Measurements from ENCODE around the gene PLA2G4E.

PLA2G4E gene

GRCh38 chr15:41987246-41987924, 33.5 kb downstream of the PLA2G4E start:
- Histone ChIP-seq H3K4me3 (ENCODE audit: low read depth in 1 of 5, low read length in 5 of 5) (no peak overlapping the region), H3K9ac (ENCODE audit: low read length in 5 of 5) (no peak overlapping the region), H3K36me3 (ENCODE audit: control insufficient read depth in 5 of 5, insufficient read depth in 5 of 5, low read length in 5 of 5) (no peaks in the 10 kb centered on the region), H3K27me3 (ENCODE audit: control insufficient read depth in 5 of 5, insufficient read depth in 4 of 5, low read length in 5 of 5) (peaks cover 0 to 3% (median 0%) of the 10 kb centered on the region in 5 donors), H3K9me3 (ENCODE audit: control insufficient read depth in 5 of 5, low read length in 5 of 5) (no peaks in the 10 kb centered on the region), H3K4me1 (ENCODE audit: control insufficient read depth in 5 of 5, insufficient read depth in 5 of 5, low read length in 5 of 5) (peaks cover 0 to 8% (median 3%) of the 10 kb centered on the region in 5 donors), H3K27ac (ENCODE audit: low read depth, low read length) (no peak overlapping the region)

- Histone ChIP-seq H3K27ac (ENCODE audit: low read depth, low read length) (no peak overlapping the region), H3K27me3 (ENCODE audit: control insufficient read depth in 5 of 5, insufficient read depth in 4 of 5, low read length in 5 of 5) (peaks cover 0 to 3% (median 0%) of the 10 kb centered on the region in 5 donors), H3K9me3 (ENCODE audit: control insufficient read depth in 5 of 5, low read length in 5 of 5) (no peaks in the 10 kb centered on the region), H3K4me3 (ENCODE audit: low read depth in 1 of 5, low read length in 5 of 5) (no peak overlapping the region), H3K9ac (ENCODE audit: low read length in 5 of 5) (no peak overlapping the region), H3K36me3 (ENCODE audit: control insufficient read depth in 5 of 5, insufficient read depth in 5 of 5, low read length in 5 of 5) (no peaks in the 10 kb centered on the region), H3K4me1 (ENCODE audit: control insufficient read depth in 5 of 5, insufficient read depth in 5 of 5, low read length in 5 of 5) (peaks cover 1 to 11% (median 9%) of the 10 kb centered on the region in 5 donors)
These were observed 35.3 kb downstream of the PLA2G4E start for GRCh38 chr15:41985236-41986160.

GRCh38 chr15:41984622-41985021, 36.2 kb downstream of the PLA2G4E start:
- H3K9ac ChIP-seq (ENCODE audit: low read length in 5 of 5), result no peak overlapping the region
- H3K9me3 ChIP-seq (ENCODE audit: control insufficient read depth in 5 of 5, low read length in 5 of 5), result no peaks in the 10 kb centered on the region
- no peaks in the 10 kb centered on the region for H3K36me3 ChIP-seq (ENCODE audit: control insufficient read depth in 5 of 5, insufficient read depth in 5 of 5, low read length in 5 of 5)

DNA sequence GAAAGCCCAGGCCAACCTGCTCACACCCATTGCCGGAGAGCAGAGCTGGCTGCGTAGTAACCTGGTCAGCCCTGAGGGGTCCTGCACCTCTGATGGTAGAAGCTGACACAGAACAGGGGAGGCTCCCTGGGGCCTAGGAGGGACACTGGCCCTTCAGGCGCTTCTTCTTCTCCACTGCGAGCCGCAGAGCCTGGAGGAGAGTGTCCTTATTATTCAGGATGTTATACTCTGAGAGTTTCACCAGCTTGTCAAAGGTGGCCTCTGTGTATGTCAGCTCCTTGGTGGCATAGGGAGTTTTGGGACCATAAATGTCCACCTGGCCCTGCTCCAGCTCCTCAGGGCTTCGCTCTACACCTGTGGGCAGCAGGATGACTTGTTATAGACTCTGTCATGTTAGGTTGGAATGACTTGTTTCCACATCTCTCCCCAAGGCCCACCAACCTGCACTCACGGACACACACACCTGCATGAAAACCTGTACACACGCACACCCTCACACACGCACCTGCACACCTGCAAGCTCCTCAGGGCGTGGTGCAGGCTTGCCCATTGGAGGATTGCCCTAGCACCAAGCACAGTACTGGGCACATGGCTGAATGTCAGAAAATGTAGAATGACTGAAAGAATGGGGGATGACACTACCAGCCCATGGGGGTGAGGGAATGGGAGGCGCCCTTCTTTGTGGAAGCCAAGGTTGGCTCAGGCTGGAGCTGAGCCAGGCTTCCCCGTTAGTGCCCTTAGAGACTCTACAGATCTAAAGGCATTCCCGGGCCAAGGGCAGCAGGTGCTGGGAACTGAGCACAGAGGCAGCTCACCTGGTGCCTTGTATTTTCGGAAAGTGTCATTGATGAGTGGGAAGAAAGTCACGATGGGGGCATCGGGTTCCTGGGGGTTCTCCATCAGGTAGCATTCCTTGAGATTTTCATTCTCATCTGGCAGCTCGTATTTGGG, 36.9 kb downstream of the PLA2G4E start:
- H3K27ac ChIP-seq (ENCODE audit: low read depth, low read length), result no peak overlapping the region
- no peaks in the 10 kb centered on the region for H3K36me3 ChIP-seq (ENCODE audit: control insufficient read depth in 5 of 5, insufficient read depth in 5 of 5, low read length in 5 of 5)
- H3K9ac ChIP-seq (ENCODE audit: low read length in 5 of 5), result peak overlapping the region in 1 of 5 donors; percentile 41
- H3K4me3 ChIP-seq (ENCODE audit: low read depth in 1 of 5, low read length in 5 of 5), result no peak overlapping the region
- H3K4me1 ChIP-seq (ENCODE audit: control insufficient read depth in 5 of 5, insufficient read depth in 5 of 5, low read length in 5 of 5), result peaks cover 1 to 17% (median 13%) of the 10 kb centered on the region in 5 donors
- no peaks in the 10 kb centered on the region for H3K27me3 ChIP-seq (ENCODE audit: control insufficient read depth in 5 of 5, insufficient read depth in 4 of 5, low read length in 5 of 5)
- no peaks in the 10 kb centered on the region for H3K9me3 ChIP-seq (ENCODE audit: control insufficient read depth in 5 of 5, low read length in 5 of 5)

More at GRCh38 chr15:41984622-41985021, 36.2 kb downstream of the PLA2G4E start:
- Histone ChIP-seq H3K4me1 (ENCODE audit: control insufficient read depth in 5 of 5, insufficient read depth in 5 of 5, low read length in 5 of 5) (peaks cover 1 to 17% (median 13%) of the 10 kb centered on the region in 5 donors), H3K27me3 (ENCODE audit: control insufficient read depth in 5 of 5, insufficient read depth in 4 of 5, low read length in 5 of 5) (peaks cover 0 to under 1% (median 0%) of the 10 kb centered on the region in 5 donors), H3K27ac (ENCODE audit: low read depth, low read length) (no peak overlapping the region), H3K4me3 (ENCODE audit: low read depth in 1 of 5, low read length in 5 of 5) (no peak overlapping the region)

DNA sequence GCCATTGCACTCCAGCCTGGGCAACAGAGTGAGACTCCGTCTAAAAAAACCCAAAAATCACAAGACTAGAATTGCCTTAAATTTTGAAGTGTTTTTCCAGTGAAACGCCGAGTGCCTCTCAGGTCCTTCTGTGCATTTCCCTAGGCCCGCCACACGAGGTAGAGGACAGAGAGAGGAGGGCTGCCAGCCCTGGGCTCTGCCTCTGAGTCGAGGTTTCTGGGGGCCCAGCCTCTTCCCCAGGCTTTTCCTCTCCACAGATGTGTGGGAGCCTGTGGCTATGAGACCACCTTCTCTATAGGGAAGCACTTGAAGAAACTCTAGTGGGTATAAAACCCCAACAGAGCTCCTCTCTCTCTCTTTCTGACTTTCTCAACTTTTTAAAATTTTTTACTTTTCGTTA, 37.6 kb downstream of the PLA2G4E start:
- Histone ChIP-seq H3K27ac (ENCODE audit: low read depth, low read length) (no peak overlapping the region), H3K4me3 (ENCODE audit: low read depth in 1 of 5, low read length in 5 of 5) (no peak overlapping the region), H3K9ac (ENCODE audit: low read length in 5 of 5) (no peak overlapping the region), H3K9me3 (ENCODE audit: control insufficient read depth in 5 of 5, low read length in 5 of 5) (no peaks in the 10 kb centered on the region), H3K27me3 (ENCODE audit: control insufficient read depth in 5 of 5, insufficient read depth in 4 of 5, low read length in 5 of 5) (no peaks in the 10 kb centered on the region), H3K36me3 (ENCODE audit: control insufficient read depth in 5 of 5, insufficient read depth in 5 of 5, low read length in 5 of 5) (no peaks in the 10 kb centered on the region), H3K4me1 (ENCODE audit: control insufficient read depth in 5 of 5, insufficient read depth in 5 of 5, low read length in 5 of 5) (peaks cover 1 to 17% (median 13%) of the 10 kb centered on the region in 5 donors)

DNA sequence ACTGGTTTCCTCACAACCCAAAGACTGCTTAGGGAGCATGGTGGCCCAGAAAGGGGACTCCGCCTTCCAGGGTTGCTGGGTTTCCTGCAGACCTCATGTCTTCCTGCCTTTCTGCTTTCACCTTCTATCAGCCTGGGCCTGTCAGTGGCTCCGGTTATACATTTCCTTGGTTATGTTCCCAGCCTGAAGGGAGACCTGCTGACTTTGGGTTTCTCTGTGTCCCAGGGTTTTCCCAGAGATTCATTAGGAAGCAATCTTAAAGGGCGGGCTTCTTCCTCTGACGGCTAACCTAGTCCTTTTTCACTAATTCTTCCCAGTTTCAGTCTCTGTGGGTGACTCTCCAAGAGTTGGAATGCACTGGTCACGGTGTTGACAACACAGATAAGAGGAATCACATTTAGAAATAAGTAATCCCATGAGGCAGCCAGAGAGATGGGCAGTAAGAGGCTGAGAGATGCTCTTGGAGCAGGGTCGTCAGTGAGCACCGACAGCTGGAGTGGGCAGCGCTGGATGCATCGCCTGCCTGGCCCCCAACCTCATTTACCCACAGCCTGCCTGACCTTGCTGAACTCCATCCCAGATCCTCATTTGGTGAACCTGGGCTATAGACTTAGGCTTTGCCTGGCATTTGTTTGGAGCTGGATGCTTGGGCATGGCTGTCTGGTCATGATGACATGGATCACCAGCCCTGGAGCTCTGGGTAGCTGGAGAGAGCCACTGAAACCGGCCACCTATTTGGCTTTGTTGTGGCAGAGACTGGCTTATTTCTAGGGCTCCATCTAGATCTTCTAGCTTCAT, 38.5 kb downstream of the PLA2G4E start:
- Histone ChIP-seq H3K27me3 (ENCODE audit: control insufficient read depth in 5 of 5, insufficient read depth in 4 of 5, low read length in 5 of 5) (no peaks in the 10 kb centered on the region), H3K27ac (ENCODE audit: low read depth, low read length) (no peak overlapping the region), H3K4me1 (ENCODE audit: control insufficient read depth in 5 of 5, insufficient read depth in 5 of 5, low read length in 5 of 5) (peaks cover 1 to 17% (median 13%) of the 10 kb centered on the region in 5 donors), H3K36me3 (ENCODE audit: control insufficient read depth in 5 of 5, insufficient read depth in 5 of 5, low read length in 5 of 5) (no peaks in the 10 kb centered on the region), H3K9me3 (ENCODE audit: control insufficient read depth in 5 of 5, low read length in 5 of 5) (no peaks in the 10 kb centered on the region), H3K4me3 (ENCODE audit: low read depth in 1 of 5, low read length in 5 of 5) (no peak overlapping the region), H3K9ac (ENCODE audit: low read length in 5 of 5) (no peak overlapping the region)

GRCh38 chr15:41981371-41982132, 39.3 kb downstream of the PLA2G4E start:
- H3K36me3 ChIP-seq (ENCODE audit: control insufficient read depth in 5 of 5, insufficient read depth in 5 of 5, low read length in 5 of 5), result no peaks in the 10 kb centered on the region
- H3K4me1 ChIP-seq (ENCODE audit: control insufficient read depth in 5 of 5, insufficient read depth in 5 of 5, low read length in 5 of 5), result peaks cover 1 to 17% (median 13%) of the 10 kb centered on the region in 5 donors
- H3K9me3 ChIP-seq (ENCODE audit: control insufficient read depth in 5 of 5, low read length in 5 of 5), result no peaks in the 10 kb centered on the region
- no peak overlapping the region for H3K9ac ChIP-seq (ENCODE audit: low read length in 5 of 5)
- no peak overlapping the region for H3K27ac ChIP-seq (ENCODE audit: low read depth, low read length)
- H3K4me3 ChIP-seq (ENCODE audit: low read depth in 1 of 5, low read length in 5 of 5), result no peak overlapping the region
- no peaks in the 10 kb centered on the region for H3K27me3 ChIP-seq (ENCODE audit: control insufficient read depth in 5 of 5, insufficient read depth in 4 of 5, low read length in 5 of 5)

- Histone ChIP-seq H3K27ac (ENCODE audit: low read depth, low read length) (no peak overlapping the region), H3K27me3 (ENCODE audit: control insufficient read depth in 5 of 5, insufficient read depth in 4 of 5, low read length in 5 of 5) (no peaks in the 10 kb centered on the region), H3K4me3 (ENCODE audit: low read depth in 1 of 5, low read length in 5 of 5) (no peak overlapping the region), H3K4me1 (ENCODE audit: control insufficient read depth in 5 of 5, insufficient read depth in 5 of 5, low read length in 5 of 5) (peaks cover 1 to 17% (median 13%) of the 10 kb centered on the region in 5 donors), H3K9me3 (ENCODE audit: control insufficient read depth in 5 of 5, low read length in 5 of 5) (no peaks in the 10 kb centered on the region), H3K36me3 (ENCODE audit: control insufficient read depth in 5 of 5, insufficient read depth in 5 of 5, low read length in 5 of 5) (no peaks in the 10 kb centered on the region), H3K9ac (ENCODE audit: low read length in 5 of 5) (no peak overlapping the region)
These were observed 40.1 kb downstream of the PLA2G4E start for GRCh38 chr15:41980654-41981323.

All from subcutaneous abdominal adipose tissue (tissue), 5 donors.